ENCODE data around the gene TACC3. TPM values are rescaled to one million over a fixed set of nuclear protein-coding genes. Genes with fewer than 3 reads are reported as not detected.

The TACC3 gene
- total RNA-seq, 1 donor from 2014 or later = 3.4 TPM

DNA sequence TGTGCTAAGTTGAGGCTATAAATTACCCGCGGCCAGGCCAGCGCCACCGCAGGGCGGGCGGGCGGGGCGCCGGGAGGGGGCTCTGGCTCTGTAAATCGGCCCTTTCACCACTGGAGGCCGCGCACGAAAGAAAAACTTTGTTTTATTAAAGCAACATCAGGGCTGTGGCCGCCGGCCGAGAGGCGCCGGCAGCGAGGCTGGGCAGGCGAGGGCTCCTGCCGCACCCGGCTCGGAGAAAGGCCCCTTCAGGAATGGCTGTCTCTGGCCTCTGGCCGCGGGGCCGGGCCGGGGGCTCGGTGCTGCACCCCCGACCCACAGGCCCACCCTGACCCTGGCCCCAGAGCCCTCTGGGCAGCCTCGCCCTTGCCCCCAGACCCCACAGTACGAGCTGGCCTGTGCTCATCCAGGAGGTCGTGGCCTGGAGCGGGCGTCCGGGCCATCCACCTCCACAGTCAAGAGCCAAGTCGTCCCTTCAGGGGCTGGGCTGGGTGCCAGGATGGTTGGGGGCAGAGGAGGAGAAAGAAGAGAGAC is 42.3 kb downstream of the TACC3 start:
- H3K36me3 ChIP-seq (ENCODE audit: control insufficient read depth, insufficient read depth, low read length) = no peaks in the 10 kb centered on the region
- FAIRE-seq (no peak), DNase-seq (ENCODE audit: low read depth) (no peak)
- TF ChIP-seq, protein P1, sequence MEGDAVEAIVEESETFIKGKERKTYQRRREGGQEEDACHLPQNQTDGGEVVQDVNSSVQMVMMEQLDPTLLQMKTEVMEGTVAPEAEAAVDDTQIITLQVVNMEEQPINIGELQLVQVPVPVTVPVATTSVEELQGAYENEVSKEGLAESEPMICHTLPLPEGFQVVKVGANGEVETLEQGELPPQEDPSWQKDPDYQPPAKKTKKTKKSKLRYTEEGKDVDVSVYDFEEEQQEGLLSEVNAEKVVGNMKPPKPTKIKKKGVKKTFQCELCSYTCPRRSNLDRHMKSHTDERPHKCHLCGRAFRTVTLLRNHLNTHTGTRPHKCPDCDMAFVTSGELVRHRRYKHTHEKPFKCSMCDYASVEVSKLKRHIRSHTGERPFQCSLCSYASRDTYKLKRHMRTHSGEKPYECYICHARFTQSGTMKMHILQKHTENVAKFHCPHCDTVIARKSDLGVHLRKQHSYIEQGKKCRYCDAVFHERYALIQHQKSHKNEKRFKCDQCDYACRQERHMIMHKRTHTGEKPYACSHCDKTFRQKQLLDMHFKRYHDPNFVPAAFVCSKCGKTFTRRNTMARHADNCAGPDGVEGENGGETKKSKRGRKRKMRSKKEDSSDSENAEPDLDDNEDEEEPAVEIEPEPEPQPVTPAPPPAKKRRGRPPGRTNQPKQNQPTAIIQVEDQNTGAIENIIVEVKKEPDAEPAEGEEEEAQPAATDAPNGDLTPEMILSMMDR (IDR thresholded peaks at IDR 0.05; ENCODE audit: insufficient read depth, low read length, severe bottlenecking) = peak; percentile 25
- H3K4me3 ChIP-seq (ENCODE audit: low read depth, low read length) = no peak overlapping the region
- H3K27me3 ChIP-seq (ENCODE audit: control insufficient read depth, insufficient read depth, low read length) = no peaks in the 10 kb centered on the region

DNA sequence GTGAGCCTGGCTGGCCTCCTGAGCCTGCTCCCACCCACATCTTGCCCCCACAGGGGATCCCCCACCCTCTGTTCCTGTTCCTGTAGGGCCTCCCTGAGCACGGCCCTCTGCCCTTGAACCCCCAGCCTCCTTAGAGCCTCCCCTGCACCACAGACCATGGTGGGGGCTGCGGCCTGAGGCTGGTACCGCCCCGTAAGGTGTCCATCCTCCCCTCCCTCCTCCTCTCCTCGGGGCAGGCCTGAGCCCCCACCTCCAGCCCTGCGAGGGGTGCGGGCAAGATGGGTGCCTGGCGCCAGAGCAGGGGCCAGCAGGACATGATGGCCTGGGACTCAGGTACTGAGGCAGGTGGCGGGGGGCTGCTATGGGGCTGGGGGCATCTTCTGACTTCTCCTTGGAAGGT is 43.3 kb downstream of the TACC3 start:
- Histone ChIP-seq H3K36me3 (ENCODE audit: control insufficient read depth, insufficient read depth, low read length) (no peaks in the 10 kb centered on the region), H3K27me3 (ENCODE audit: control insufficient read depth, insufficient read depth, low read length) (no peaks in the 10 kb centered on the region), H3K4me3 (ENCODE audit: low read depth, low read length) (no peak overlapping the region)
- FAIRE-seq (no peak), DNase-seq (ENCODE audit: low read depth) (no peak)
- TF ChIP-seq, protein P1 (IDR thresholded peaks at IDR 0.05; ENCODE audit: insufficient read depth, low read length, severe bottlenecking) = no peak

DNA sequence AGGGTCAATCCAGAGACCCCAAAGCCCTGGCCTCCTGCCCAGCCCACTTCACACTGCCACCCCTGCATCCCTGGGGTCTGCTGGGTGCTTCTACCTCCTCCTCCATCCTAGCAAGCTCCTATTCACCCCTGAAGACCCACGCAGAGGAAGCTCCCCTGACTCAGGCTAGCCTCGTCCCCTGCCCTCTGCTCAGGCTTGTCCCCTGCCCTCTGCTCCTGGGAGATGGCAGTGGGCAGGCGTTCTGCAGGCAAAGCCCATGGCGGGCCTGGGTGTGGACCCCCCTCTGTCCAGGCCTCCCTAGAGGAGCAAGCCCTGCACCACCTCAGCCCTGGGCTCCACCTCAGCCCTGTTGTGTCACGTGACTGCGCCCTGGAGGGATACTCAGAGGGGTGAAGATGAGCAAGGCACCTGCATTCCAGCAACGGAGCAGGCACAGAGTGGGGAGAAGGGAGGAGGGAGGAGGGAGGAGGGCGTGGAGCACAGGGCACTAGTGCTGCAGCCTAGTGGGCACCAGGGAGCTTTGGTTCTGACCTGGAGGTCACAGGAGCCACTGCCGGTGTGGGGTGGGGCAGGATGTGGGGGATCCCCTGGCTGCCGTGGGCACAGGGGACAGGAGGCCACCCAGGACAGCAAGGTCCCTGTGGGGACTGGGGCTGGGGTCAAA is 44.2 kb downstream of the TACC3 start:
- Histone ChIP-seq H3K36me3 (ENCODE audit: control insufficient read depth, insufficient read depth, low read length) (no peaks in the 10 kb centered on the region), H3K27me3 (ENCODE audit: control insufficient read depth, insufficient read depth, low read length) (no peaks in the 10 kb centered on the region), H3K4me3 (ENCODE audit: low read depth, low read length) (no peak overlapping the region)
- no peak for DNase-seq (ENCODE audit: low read depth)
- FAIRE-seq = no peak
- TF ChIP-seq, protein P1 (IDR thresholded peaks at IDR 0.05; ENCODE audit: insufficient read depth, low read length, severe bottlenecking) = no peak

DNA sequence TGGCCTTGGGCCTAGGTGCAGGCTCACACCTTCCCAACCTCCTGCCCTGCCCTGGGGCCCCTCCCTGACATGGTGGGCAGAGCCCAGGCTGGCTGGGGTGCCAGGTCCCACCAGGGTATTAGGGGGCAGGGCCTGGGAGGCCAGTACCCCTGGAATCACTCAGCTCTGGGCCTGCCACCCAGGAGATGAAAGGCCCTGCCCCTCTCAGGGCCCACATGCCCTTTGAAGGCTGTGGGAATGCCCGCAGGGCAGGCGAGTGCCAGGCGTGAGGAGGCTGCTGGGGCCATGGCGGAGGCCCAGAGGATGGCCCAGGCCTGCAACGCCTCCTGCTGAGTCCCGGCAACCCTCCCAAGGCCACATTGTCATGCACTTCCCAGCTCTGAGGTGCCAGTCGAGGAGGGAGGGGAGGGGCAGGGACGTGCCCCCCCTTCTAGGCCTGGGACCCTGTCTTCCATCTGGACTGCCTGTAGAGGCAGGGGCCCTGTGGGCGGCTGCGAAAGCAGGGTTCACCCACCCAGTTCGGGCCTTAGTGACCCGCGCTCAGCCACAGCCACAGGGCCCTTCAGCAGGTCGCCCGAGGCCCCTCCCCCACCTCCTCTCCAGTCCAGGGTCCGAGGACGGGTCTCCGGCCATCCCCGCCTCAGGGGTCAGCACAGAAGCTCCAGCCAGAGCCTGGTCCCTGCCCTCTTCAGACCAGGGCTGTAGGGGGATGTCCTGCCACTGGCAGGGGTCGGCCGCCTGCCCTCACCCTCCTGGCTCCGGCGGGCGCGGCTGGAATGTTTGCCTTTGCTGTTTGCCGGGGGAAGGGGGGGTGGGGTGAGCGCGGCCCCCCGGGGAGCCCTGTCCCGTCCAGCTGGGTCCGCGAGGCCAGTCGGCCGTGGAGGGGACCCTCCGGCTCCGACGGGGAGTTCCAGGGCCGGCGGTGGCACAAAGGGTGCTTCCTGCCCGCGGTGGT is 45.1 kb downstream of the TACC3 start:
- H3K4me3 ChIP-seq (ENCODE audit: low read depth, low read length) = peak overlapping the region; percentile 36
- no peak for DNase-seq (ENCODE audit: low read depth)
- TF ChIP-seq, protein P1 (IDR thresholded peaks at IDR 0.05; ENCODE audit: insufficient read depth, low read length, severe bottlenecking) = no peak
- H3K27me3 ChIP-seq (ENCODE audit: control insufficient read depth, insufficient read depth, low read length) = no peaks in the 10 kb centered on the region
- FAIRE-seq = no peak
- no peaks in the 10 kb centered on the region for H3K36me3 ChIP-seq (ENCODE audit: control insufficient read depth, insufficient read depth, low read length)

DNA sequence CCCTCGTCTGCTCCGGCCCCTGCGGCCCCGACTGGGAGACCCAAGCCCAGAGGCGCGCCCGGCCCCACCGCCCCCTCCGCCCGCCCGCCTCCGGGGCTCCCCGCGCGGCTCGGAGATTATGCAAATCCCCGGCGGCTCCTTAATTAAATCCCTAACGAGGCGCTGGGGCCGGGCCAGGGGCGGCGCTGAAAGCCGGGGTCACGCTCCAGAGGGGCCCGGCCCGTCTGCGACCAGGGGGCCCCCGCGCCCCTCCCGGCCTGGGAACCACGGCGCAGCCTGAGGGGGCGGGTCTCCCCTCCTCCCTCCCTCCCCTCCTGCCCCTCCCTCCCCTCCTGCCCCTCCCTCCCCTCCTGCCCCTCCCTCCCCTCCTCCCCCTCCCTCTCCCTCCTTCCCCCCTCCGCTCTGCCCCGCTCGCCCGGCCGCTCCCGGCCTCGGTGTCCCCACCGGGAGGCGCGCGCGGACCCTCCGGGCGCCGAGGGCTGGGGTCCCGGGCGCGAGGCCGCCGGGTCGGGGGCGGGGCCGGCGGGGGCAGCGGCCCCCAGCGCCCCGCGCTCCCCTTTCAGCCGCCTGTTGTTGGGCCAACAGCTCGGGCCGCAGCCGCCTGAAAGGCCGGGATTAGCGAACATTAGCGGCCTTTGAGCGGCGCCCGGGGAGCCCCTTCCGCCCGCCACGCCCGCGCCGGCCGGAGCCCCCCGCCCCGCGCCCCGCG is 45.9 kb downstream of the TACC3 start:
- TF ChIP-seq, protein P1 (IDR thresholded peaks at IDR 0.05; ENCODE audit: insufficient read depth, low read length, severe bottlenecking) = no peak
- H3K27me3 ChIP-seq (ENCODE audit: control insufficient read depth, insufficient read depth, low read length) = no peaks in the 10 kb centered on the region
- FAIRE-seq = no peak

More for the DNA sequence above, 45.9 kb downstream of the TACC3 start:
- Histone ChIP-seq H3K4me3 (ENCODE audit: low read depth, low read length) (peak overlapping the region; percentile 36), H3K36me3 (ENCODE audit: control insufficient read depth, insufficient read depth, low read length) (no peaks in the 10 kb centered on the region)
- DNase-seq (ENCODE audit: low read depth) = no peak

Data from bronchial epithelial cell (primary cell).